T-helper 2 cell (primary cell): ENCODE data around the gene PLEKHA1.

ENCODE experiments used
- DNase-seq, 5 experiments: peaks; one replicate each; pipeline versions ENCODE4 v3.0.0 to v3.0.0-alpha.2; 2012 to 2022

The PLEKHA1 gene

DNA sequence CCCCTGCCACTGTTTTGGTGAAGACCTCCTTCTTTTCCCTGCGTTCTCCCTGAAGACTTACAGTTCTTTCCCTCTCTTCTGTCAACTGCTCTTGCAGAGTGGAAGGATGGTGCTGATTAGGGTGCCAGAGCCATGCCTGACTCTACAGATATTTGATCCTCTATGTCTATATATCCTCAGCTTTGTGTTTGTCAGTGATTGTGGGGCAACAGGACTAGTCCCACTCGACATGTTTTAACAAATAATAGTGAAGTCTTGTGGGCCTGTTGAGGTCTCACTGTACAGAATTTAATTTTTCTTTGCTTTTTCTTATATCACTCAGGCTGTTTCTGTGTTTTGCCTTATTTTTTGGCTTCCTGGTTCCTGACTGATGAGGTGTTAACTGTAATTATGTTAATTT is 5.0 kb downstream of the PLEKHA1 start:
- no peak for DNase-seq

- no peak for DNase-seq
Measured at GRCh38 chr10:122380703-122381102, 6.2 kb downstream of the PLEKHA1 start.

DNA sequence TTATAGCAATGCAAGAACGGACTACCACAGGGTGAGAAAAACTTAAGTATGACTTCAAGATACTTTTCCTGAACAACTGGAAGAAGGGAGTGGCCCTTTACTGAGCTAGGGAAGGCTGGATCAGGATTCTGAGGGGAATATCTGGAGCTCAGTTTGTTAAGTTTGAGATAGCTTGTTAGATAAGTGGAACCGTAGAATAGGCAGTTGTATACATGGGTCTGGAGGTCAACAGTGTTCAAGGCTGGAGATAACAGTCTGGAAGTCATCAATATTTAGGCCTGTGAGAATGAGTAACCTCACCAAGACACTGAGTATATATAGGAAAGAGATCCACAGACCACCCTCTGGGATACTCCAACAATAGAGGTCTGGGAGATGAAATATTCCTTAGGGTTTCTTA is 7.2 kb downstream of the PLEKHA1 start:
- DNase-seq: no peak

DNA sequence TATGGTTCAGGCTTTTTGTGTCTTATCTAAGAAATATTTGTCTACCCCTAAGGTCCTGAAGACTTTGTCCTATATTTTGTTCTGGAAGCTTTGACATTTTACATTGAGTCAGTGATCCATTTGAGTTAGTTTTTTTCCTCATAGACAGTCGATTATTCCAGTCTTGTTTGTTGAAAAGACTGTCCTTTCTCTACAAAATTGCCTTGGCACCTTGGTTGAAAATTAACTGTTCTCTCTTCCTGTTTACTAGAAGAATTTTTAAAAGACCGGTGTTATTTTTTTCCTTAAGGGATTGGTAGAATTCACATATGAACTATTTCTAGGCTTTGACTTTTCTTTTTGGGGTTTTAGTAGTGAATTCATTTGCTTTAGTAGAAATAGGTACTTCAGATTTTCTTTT is 12.0 kb downstream of the PLEKHA1 start:
- DNase-seq: no peak

- DNase-seq: no peak
Measured at GRCh38 chr10:122387572-122387971, 13.1 kb downstream of the PLEKHA1 start.

DNA sequence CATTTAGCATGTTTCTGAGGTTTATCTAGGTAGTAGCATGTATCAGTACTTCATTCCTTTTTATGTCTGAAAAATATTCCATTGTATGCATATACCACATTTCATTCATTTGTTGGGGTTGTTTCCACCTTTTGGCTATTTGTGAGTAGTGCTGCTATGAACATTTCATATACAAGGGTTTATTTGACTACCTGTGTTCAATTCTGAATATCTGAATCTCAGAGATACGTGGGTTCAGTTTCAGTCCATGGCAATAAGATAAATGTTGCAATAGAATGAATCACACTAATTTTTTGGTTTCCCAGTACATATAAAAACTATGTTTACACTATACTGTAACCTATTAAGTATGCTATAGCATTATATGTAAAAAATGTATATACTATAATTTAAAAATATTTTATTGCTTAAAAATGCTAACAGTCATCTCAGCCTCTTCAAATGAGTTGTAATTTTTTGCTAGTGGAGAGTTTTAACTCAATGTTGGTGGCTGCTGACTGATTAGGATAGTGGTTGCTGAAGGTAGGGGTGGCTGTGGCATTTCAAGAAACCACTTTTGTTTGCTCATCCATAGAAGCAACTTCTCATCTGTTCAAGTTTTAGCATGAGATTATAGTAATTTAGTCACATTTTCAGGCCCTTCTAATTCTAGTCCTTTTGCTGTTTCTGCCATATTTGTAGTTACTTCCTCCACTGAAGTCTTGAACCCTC is 13.9 kb downstream of the PLEKHA1 start:
- DNase-seq: peak in 1 of 5 experiments; percentile 83

DNA sequence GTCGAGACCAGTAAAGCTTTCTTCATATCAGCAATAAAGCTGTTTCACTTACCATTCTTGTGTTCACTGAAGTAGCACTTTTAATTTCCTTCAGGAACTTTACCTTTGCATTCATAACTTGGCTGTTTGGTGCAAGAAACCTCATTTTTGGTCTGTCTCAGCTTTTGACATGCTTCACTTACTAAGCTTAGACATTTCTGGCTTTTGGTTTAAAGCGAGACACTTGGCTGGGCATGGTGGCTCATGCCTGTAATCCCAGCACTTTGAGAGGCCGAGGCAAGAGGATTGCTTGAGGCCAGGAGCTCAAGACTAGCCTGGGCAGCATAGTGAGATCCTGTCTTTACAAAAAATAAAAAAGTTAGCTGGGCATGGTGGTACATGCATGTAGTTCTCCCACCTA is 15.8 kb downstream of the PLEKHA1 start:
- no peak for DNase-seq

DNA sequence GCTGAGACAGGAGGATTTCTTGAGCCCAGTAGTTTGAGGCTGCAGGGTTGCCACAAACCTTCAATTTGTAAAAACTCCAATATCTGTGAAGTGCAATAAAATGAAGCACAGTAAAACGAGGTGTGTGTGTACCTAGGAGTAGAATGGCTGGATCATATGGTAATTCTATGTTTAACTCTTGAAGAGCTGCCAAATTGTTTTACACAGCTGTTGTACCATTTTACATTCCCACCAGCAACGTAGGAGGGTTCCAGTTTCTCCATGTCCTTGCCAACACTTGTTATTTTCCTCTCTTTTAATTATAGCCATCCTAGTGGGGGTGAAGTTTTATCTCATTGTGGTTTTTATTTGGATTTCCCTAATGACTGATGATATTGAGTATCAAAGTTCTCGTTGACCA is 16.2 kb downstream of the PLEKHA1 start:
- no peak for DNase-seq

GRCh38 chr10:122391875-122392274 is 17.4 kb downstream of the PLEKHA1 start:
- no peak for DNase-seq

DNA sequence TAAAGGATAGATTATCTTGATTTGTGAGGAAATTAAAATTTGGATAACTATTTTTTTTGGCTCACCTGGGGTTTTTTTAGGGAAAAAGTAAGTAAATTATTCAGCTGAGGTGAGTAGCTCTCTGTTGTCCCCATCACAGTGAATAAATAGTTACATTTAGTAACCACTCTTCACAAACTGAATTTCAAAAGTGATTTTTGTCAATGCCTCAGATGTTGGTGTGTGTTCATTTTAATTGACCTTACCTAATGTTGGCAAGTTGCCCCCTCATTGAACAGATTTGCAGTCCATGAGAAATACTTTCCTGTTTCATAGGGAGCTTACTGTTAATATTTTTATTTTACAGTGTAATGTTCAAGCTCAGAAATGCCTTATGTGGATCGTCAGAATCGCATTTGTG is 18.3 kb downstream of the PLEKHA1 start:
- no peak for DNase-seq

DNA sequence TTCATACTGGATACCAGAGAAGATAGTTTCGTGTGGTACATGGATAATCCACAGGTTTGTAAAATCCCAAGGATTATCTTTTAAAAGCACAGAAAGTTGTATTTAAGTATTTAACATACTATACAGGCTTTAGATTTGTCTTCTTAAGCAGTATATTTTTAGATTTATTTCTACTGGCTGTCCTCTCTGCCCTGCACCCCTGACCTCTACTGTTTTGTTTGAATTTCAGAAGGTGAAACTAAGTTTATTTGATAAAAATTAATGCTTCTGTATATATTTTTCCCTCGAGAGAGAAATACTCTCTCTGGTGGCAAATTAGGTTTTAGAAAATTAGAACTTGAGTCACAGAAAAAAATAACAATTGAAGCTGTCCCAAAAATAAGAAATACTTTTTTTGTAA is 18.8 kb downstream of the PLEKHA1 start:
- DNase-seq: no peak

- DNase-seq: no peak
Measured at GRCh38 chr10:122402548-122403131, 28.1 kb downstream of the PLEKHA1 start.

DNA sequence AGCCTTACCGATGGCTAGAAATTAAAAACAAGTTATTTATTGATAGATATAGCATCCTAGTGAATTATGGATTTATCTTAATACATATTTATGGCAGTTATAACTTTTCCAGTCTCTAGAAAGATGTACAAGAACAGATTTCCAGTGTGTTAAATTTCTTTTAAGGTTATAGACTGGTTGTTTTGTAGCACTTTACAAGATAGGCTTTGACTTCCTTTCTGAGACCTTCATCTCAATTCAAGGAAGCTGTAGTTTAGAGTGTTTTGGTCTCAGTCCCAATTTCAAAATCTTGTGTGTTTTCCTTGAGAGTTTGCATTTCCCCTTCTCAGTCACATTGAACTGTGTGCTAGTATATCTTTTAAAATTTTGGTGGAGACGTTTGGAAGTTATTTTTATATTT is 30.1 kb downstream of the PLEKHA1 start:
- no peak for DNase-seq

DNA sequence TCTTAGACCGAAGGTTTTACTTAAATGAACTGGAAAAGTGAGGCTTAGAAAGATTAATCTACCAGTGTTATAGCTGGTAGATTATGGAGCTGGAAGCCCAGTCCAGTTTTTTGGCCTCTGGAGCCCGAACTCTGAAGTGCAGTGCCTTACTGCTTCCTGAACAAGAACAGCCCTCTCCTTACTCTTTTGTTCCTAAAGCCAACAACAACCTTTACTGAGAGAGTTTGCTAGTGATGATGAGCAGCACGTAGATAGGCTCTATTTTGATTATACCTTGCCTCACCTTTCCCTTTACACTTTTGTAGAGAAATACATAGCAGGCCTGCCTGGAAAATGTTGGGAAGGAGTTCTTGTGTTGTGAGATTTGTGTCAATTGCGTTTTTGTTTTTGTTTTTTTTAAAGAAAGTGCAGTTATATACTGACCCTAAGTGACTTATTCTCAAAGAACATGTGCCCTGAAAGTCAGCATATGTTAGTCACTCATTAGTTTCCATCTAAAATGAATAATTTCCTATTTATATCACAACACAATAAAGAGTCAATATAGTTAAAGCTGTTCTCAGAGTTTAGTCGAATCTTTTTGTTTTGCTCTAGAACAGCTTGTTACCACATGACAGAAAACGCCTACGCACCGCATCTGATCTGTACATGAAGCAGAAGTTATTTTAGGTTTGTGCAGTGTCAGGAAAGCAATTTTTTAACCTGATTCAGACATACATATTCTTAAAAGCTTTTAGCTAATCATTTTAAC is 33.0 kb downstream of the PLEKHA1 start:
- DNase-seq: peak in 1 of 5 experiments; percentile 32

DNA sequence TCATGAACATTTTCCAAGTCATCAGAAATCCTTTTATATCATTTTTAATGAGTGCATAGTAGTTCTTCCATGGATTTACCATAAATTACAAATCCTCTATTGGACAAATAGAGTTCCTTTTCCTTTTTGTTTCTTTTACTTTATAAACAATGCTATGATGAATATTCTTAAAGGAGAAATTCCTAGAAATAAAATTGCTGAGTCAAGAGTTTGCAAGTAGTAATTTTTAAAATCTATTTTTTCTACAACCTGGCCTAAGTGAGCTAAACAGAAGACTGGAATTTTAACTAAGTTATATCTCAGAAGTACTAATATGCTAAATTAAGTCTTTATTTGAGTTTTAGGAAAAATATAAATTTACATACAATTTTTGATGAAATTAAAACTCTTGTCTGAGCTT is 38.8 kb downstream of the PLEKHA1 start:
- no peak for DNase-seq

GRCh38 chr10:122417667-122418066 is 43.2 kb downstream of the PLEKHA1 start:
- no peak for DNase-seq

DNA sequence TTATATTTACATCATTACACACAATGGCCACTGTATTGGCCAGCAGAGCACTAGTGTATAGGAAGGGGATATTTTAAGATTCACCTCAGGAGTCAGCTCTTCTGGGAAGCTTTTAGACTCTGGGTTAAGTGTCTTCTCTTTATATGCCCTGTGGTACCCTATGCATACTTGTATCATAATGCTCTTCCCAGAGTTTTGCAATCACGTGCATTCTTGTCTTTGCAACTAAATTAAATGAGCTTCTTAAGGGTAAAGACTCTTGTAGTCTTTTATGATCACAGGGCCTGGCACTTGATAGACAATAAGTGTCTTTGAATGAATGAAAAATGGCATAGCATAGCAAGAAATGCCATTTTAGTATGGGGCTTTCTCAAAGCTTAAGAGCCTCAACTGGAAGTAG is 44.5 kb downstream of the PLEKHA1 start:
- DNase-seq: no peak

- DNase-seq: no peak
Measured at GRCh38 chr10:122419876-122420623, 45.5 kb downstream of the PLEKHA1 start.

GRCh38 chr10:122420624-122421007 is 46.1 kb downstream of the PLEKHA1 start:
- no peak for DNase-seq

DNA sequence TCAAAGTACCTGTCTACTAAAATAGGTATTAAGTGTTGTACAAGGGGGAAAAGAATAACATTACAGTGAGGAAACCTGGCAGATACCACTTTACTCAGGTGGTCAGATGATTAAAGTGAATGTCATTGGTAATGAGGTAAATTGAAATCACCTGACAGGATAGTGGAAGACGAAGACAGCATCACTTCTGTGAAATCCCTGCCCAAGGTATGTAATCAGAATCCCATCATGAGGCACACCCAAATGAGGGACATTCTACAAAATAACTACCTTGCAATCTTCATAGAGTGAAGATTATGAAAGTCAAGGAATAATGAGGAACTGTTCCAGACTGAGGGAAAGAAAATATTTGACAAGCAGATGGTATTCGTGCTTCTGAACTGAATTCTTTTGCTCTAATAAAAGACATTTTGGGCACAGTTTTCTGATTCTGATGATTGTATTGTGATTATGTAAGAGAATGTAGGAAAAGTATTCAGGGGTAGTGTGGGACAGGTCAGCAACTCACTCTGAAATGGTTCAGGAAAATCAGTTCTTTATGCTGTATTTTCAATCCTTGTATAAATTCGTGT is 46.6 kb downstream of the PLEKHA1 start:
- no peak for DNase-seq

DNA sequence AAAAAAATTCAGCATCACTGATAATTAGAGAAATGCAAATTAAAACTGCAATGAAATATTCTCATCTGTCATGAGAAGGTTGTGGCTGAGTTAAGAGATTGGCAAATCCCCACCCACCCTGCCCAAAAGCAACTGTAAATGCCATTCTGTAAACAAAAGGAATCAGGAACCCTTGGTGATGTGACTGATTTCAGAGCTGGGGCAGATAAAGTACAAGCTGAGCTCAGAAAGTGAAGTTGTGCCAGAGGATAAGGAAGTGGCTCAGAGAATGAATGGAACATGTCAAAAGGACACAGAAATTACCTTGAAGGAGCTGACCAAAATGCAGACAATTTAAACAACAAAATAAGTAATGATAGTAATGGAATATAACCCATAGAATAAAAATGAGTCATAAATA is 47.2 kb downstream of the PLEKHA1 start:
- DNase-seq: no peak

DNA sequence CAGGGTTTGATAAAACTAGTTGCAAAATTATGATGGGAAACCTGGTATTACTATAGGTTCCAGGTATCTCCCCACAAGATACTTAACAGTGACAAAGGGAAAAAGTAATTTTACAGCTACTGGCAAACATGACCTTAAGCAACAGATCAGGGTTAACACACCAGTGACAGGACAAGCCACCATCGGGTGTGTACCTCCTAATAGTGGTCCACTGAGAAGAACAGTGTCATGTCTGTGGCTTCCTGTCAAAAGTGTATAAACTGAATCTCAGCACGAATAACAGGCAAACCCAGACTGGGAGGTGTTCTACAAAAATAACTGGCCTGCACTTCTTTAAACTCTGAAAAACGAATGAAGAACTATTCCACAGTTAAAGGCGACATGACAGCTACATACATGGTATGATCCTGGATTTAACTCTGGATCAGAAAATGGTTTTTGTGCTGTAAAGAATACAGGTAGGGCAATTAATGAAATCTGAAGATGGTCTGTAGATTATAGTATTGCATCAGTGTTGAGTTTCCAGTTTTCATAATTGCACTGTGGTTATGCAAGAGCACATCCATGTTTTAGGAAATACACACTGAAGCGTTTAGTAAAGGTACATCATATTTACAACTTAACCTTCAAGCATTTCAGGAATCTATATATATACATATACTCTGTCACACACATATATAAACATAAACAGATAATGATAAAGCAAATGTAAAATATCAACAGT is 47.9 kb downstream of the PLEKHA1 start:
- peak in 2 of 5 experiments; percentile 33 to 42 for DNase-seq
